Measurements from ENCODE around the gene ATP10B. TPM values are rescaled to one million over a fixed set of nuclear protein-coding genes. Genes with fewer than 3 reads are reported as not detected.
A peak's percentile ranks its signal among the peaks of the same experiment; 100 is the strongest.

The ATP10B gene
- total RNA-seq, 1 experiment from 2014 or later, result not detected

GRCh38 chr5:160616712-160617497, 235.1 kb downstream of the ATP10B start:
- POLR2A ChIA-PET, result interaction anchor here (0.6 kb wide), 1 partner anchor 106 kb away, joined by 5 read pairs; no protein-coding TSS in a partner anchor
- intact Hi-C loops (cut with micrococcal nuclease; ENCODE audit: unreplicated experiment), result no loop called here

DNA sequence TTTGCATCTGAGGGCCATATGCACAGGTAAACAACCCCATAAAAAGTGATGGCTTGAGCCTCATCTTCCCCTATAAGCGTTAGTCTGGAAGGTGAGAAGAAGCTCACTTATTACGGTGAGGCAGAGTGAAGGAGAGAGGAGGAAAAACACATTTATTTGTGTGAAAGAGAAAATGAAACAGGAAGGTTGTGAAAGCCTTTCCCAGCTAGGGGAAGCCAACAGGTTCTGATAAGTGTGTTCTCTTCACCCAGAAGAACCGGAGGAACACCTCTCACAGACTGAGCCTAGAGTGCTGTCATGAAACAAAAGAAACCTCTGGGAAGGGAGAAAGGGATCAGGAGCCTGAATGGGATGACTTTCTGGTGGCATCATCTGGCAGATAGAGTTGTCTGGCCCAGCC, 237.9 kb downstream of the ATP10B start:
- no peak overlapping the region for H3K27ac ChIP-seq (ENCODE audit: low read length)
- no peak overlapping the region for H3K4me3 ChIP-seq (ENCODE audit: low read depth in 2 of 2, low read length in 2 of 2)
- no peak for ATAC-seq
- ChIA-PET POLR2A (interaction anchor here (0.8 kb wide), 1 partner anchor 193 kb away, joined by 3 read pairs; the partner anchor contains the start of gene PTTG1), CTCF (no interaction called here)
- DNase-seq (ENCODE audit: low read depth, low spot score), result no peak
- no peaks in the 10 kb centered on the region for H3K36me3 ChIP-seq (ENCODE audit: control insufficient read depth, insufficient read depth, low read length)
- no peaks in the 10 kb centered on the region for H3K9me3 ChIP-seq (ENCODE audit: control insufficient read depth, insufficient read depth, low read depth, low read length)
- no TSS peak for BruUV-seq (replicated peaks)
- intact Hi-C loops (cut with micrococcal nuclease; ENCODE audit: unreplicated experiment), result no loop called here
- no peaks in the 10 kb centered on the region for H3K4me1 ChIP-seq (ENCODE audit: control insufficient read depth, insufficient read depth, low read length)
- in situ Hi-C loops (cut with HindIII; ENCODE audit: low pct_unique_long_range_greater_than_20kb, low sequenced_read_pairs), result no loop called here
- H3K27me3 ChIP-seq (ENCODE audit: control insufficient read depth, insufficient read depth, low read length), result no peaks in the 10 kb centered on the region
- TF ChIP-seq POLR2AphosphoS5 (IDR thresholded peaks at IDR 0.05; ENCODE audit: low read depth, low read length) (no peak), SIN3A (IDR thresholded peaks at IDR 0.05; ENCODE audit: borderline replicate concordance, insufficient read depth, low read depth, low read length) (no peak), REST (IDR thresholded peaks at IDR 0.05; ENCODE audit: insufficient read depth in 1 of 2, low read depth in 2 of 2, low read length in 1 of 2) (no peak), TCF7L2 (IDR thresholded peaks at IDR 0.05; ENCODE audit: low read depth, low read length) (no peak)
- TF ChIP-seq, protein P1, sequence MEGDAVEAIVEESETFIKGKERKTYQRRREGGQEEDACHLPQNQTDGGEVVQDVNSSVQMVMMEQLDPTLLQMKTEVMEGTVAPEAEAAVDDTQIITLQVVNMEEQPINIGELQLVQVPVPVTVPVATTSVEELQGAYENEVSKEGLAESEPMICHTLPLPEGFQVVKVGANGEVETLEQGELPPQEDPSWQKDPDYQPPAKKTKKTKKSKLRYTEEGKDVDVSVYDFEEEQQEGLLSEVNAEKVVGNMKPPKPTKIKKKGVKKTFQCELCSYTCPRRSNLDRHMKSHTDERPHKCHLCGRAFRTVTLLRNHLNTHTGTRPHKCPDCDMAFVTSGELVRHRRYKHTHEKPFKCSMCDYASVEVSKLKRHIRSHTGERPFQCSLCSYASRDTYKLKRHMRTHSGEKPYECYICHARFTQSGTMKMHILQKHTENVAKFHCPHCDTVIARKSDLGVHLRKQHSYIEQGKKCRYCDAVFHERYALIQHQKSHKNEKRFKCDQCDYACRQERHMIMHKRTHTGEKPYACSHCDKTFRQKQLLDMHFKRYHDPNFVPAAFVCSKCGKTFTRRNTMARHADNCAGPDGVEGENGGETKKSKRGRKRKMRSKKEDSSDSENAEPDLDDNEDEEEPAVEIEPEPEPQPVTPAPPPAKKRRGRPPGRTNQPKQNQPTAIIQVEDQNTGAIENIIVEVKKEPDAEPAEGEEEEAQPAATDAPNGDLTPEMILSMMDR (IDR thresholded peaks at IDR 0.05), result no peak

More at GRCh38 chr5:160616712-160617497, 235.1 kb downstream of the ATP10B start:
- no peaks in the 10 kb centered on the region for H3K4me1 ChIP-seq (ENCODE audit: control insufficient read depth, insufficient read depth, low read length)
- H3K27ac ChIP-seq (ENCODE audit: low read length), result no peak overlapping the region
- BruUV-seq (replicated peaks), result no TSS peak
- H3K9me3 ChIP-seq (ENCODE audit: control insufficient read depth, insufficient read depth, low read depth, low read length), result no peaks in the 10 kb centered on the region
- no peaks in the 10 kb centered on the region for H3K27me3 ChIP-seq (ENCODE audit: control insufficient read depth, insufficient read depth, low read length)
- no peak for DNase-seq (ENCODE audit: low read depth, low spot score)
- TF ChIP-seq, protein P1 (IDR thresholded peaks at IDR 0.05), result no peak
- 0 out of 4 replicates have a peak, but pooled peaks of 1 of the 2 experiments have one; percentile 44 for TF ChIP-seq REST (IDR thresholded peaks at IDR 0.05; ENCODE audit: insufficient read depth in 1 of 2, low read depth in 2 of 2, low read length in 1 of 2)
- CTCF ChIA-PET, result no interaction called here
- no peak for ATAC-seq
- no peaks in the 10 kb centered on the region for H3K36me3 ChIP-seq (ENCODE audit: control insufficient read depth, insufficient read depth, low read length)
- H3K4me3 ChIP-seq (ENCODE audit: low read depth in 2 of 2, low read length in 2 of 2), result no peak overlapping the region
- in situ Hi-C loops (cut with HindIII; ENCODE audit: low pct_unique_long_range_greater_than_20kb, low sequenced_read_pairs), result no loop called here
